ENCODE measurements around the gene ABLIM1.
A peak's percentile ranks its signal among the peaks of the same experiment; 100 is the strongest.

The ABLIM1 gene

GRCh38 chr10:114645706-114646105 is 12.4 kb downstream of the ABLIM1 start:
- DNase-seq: no peak

DNA sequence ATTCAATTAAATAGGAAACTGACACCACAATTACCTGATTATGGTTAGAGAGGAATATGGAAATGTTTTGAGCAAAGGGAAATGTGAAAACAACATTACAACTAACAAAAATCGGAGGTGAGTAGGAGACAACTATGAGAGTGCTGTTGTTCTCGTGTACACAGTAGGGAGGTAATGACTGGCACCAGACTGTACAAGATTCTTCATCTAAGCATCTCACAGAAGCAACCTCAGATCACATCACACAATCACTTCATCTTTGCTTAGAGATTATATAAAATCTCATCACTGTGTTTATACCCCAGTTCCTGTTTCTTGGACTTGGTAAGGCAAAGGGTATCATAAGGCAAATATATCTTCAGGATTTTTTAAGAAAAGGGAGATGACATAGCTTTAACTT is 14.9 kb downstream of the ABLIM1 start:
- DNase-seq: no peak

DNA sequence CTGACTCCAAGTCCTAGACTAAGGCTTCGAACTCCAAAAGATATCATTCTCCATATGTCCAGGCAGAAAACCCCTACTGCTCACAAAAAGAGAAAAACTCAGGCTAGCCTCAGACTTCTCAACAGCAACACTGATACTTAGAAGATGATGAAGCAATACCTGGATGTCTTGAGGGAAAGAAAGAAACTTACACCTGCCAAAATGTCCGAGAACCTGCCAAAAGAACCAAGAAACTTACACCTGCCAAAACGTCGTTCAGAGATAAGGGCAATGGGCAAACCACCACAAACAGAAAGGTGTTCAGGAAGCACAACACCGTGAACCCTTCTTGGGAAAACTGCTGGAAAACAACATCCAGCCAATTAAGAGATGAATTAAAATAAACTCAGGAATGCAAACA is 15.3 kb downstream of the ABLIM1 start:
- DNase-seq: no peak

- peak; percentile 15 to 29 for DNase-seq
Observed at GRCh38 chr10:114638821-114639625, 19.1 kb downstream of the ABLIM1 start.

DNA sequence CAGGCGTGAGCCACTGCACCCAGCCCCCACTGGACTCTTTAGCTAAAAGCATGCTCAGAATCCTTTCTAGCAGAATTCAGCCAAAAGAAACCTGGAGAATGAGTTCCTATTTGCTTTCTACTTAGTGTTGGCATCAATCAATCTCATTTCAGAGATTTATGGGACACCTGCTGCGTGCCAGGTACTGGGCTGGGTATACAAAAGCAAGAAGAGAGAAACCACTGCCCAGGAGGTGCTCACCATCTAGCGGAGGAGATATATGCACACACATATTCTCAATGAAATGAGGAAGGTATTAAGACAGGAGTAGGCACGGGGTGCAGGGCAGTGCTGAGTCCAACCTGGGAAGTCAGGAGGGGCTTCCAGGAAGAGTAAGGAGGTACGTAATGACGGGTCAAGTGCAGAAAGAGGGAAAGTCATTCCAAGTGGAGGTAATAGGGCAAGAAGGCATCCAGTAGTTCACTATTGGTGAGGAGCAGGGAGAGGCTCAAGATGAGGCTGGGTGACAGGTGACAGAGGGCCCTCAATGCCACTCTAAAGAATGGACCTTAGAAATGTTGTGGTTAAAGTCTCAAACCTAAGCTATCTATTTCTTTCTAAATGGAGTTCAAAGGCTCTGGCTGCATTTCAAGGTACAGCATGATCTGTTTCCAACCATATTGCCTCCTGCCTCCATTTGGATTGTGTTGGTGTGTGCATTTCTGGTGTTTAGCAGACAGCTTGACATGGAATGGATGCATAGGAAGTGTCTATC is 22.1 kb downstream of the ABLIM1 start:
- DNase-seq: no peak

- peak in 1 of 2 experiments; percentile 40 for DNase-seq
Observed at GRCh38 chr10:114635101-114635500, 23.0 kb downstream of the ABLIM1 start.

DNA sequence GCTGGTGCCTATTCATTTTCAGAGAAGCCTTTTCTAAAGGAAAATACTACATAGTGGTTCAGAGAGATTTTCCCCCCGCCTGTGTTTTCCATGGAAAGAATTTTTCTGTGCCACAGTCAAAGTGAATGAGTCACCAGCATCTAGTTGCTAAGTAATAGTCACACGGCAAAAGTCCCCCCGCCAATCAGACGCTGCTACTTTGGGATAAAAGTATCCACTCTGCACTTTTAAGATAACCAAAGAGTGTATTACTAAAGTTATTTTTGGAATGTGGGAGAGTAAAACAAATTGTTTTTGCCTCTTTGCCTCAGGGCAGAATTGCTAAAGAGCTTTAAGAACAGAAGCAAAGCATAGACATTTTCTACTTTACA is 23.5 kb downstream of the ABLIM1 start:
- DNase-seq: peak; percentile 22 to 58

DNA sequence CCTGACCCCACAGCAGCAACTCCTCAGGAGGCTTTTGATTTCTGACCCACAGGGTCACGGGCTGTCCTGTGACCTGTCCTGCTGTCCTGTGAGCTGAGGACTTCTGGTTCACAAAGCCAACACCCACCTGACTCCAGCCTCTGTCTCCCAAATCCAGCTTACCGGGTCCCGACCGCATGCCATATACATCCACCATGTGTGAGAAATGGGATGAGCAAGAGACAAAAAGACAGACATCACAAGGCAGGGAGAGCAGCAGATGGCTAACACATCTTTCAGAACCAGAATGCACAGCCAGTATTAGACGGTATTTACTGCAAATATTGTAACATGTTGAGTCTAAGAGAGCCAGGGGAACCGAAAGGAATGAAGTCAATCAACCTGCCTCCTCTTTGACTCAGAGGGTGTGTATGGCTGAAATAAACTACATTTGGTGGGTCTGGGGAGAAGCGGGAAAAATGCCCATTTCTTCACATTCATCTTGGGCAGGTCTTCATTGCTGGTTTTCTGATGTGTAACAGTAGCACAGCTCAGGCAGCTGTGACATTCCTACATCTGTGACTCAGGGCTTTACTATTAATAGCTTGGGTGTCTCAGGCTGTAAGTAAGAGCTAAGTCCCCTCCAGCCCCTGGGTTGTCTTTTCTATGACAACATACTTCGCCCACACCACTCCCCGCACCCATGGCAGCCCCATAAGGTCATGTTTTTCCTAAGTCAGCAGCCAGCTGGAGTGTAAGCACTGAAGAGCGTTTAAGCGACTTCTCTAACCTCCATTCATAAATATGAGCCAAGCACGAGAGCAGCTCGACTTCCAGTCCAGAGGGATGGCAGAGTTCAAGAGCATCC is 25.0 kb downstream of the ABLIM1 start:
- peak; percentile 11 to 48 for DNase-seq

- DNase-seq: no peak
Observed at GRCh38 chr10:114631666-114632417, 26.2 kb downstream of the ABLIM1 start.

- DNase-seq: no peak
Observed at GRCh38 chr10:114631090-114631665, 26.9 kb downstream of the ABLIM1 start.

DNA sequence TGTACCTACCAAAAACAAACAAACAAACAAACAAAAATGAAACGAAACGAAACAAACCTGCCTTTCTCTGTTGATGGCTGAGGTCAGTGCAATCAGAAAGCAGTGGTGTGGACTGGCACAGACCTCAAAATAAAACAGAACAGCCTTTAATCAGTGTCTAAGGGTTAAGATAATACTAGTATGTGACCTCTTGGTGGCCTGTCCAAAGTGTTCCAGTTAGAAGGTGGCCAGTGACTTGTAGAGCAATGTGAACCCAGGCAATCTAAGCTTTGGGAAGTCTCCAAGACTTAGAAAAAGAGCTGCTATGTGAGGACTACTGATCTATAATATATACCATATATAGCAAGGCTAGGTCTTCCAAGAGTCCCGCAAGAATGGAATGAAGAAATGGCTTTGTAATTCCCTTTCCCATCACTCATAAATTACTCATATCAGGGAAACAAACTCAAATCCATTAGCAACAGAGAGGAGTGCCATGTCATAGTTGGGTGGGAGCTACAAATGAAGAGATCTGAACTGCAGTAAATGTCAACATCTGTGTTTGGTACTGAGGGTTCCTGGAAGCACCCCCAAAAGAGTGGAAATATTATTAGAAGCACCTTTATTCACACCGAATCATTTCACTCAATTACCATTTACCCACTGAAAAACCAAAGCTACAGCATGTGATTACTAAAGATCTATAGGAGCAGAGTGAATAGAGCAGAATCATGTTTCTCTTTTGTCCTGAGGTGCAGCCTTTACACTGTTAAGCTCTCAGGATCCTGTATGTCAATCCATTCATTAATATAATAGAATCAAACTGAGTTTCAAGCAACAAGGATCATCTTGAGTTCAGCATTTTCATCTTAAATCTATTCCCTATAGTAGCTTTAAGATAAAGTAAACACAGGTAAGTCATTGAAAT is 28.0 kb downstream of the ABLIM1 start:
- no peak for DNase-seq

DNA sequence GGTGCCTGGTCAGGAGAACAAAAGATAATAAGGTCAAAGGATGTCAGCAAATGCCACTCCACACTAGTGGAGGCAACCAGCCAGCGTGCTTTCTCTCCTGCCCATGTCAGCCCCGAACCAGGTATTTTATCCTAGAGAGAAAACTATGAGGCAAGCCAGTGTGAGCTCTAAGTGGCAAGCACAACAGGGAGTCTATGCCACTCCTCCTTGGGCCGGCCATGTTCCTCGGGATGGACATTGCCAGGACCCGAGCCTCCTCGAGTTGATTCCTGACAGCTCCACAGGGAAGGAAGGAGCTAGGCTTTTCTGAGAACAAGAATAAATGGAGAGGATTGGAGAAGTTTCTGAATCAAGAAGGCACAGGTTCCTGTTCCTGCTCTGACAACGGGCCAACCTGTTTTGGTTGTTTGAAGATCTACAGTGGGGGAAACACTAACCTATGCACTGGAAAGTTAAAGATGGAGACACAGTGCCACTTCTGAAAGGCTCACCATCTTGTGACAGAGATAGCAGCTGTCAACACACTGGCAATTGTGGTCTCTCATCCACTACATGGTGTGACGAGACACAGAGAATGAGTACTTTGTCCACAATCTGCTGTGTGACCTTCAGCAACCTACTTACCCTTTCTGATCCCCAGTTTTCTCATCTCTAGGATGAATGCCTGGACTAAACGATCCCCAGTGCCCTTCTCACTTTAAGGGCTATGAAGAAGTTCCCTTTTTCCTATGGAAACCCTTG is 28.8 kb downstream of the ABLIM1 start:
- DNase-seq: no peak

DNA sequence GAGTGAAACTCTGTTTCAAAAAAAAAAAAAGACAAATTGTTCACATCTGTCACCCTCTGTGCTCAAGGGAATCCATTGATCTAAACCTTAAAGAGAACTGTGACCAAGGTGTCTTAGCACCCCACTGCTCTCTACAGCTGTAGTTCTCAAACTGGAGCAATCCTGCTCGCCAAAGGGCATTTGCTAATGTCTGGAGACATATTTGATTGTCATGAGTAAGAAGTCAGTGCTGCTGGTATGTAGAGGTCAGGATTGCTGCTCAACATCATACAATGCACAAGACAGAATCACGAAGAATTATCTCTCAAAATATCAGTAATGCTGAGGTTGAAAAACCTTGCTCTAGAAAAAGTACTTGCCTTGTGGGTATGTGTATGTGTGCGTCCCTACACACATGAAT is 30.0 kb downstream of the ABLIM1 start:
- no peak for DNase-seq

DNA sequence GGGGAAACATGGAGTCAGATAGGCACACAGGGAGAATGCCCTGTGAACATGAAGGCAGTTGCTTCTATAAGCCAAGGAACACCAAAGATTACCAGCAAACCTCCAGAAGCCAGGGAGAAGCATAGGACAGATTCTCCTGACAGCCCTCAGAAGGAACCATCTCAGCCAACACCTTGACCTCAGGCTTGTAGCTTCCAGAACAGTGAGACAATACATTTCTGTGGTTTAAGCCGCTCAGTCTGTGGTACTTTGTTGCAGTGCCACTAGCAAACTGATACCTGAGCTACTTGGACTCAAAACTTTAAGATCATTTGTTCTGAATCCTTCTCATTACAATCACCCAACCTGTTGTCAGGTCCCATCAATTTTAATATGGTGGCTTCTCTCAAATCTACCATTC is 31.2 kb downstream of the ABLIM1 start:
- DNase-seq: no peak

GRCh38 chr10:114624951-114625780 is 32.9 kb downstream of the ABLIM1 start:
- no peak for DNase-seq

DNA sequence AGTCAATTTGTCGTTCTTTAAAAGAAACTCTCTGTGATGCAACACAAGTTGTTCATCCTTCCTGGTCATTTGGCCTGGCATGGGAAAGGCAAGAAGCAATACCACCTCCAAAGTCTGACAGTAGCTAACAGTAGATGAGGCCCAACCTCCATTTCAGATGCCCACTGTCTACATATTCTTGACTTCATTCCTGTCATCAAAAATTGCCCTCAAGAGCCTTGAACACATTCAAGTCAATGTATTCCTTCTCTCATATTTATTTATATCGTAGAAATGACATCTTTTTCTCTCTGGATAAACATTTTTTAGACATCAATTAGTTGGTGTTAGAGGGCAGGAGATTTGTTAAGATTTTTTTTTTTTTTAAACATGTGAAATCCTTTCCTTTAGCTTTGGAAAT is 33.7 kb downstream of the ABLIM1 start:
- DNase-seq: no peak

DNA sequence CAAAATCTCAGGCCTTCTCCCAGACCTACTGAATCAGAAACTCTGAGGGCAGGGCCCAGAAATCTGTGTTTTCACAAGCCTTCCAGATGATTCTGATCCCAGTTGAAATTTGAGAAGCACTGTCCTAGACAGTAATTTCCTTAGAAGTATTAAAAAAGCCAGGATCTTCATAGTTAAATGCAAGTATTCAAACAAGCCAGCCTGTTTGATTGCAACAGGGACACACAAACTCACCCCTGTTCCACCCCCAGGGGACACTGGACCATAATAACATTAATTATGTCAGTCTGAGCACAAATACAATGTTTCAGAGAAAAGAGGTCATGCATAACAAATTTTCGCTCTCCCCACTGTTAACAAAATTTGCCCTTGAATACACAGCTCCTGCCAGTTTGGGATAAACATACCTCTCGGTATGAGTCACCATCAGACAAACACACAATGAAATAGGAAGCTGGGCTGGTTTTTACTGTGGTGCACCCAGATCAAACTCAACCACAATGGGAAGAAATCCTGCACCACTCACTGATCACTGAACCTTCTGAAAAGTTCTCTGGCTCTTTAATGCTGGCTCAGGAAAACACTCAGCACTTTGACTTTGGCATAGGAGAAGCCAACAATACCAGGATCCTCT is 34.3 kb downstream of the ABLIM1 start:
- peak in 1 of 2 experiments; percentile 50 for DNase-seq

GRCh38 chr10:114623155-114623554 is 34.9 kb downstream of the ABLIM1 start:
- DNase-seq: no peak

- DNase-seq: no peak
Observed at GRCh38 chr10:114618722-114619121, 39.4 kb downstream of the ABLIM1 start.

Measured in NCI-H446 (cell line).